Stimulated activated naive CD8-positive, alpha-beta T cell treated with anti-CD3 and anti-CD28 coated beads, Interleukin-15, amount 100 ng/mL, for 72 hours (primary cell): Measurements from ENCODE around the gene CPNE8.

Experiments used
- ATAC-seq: fragments of 150-1000 bp; cut with Tn5 transposase; 2 replicates; pipeline ENCODE4 v1.10.0; 2021; ENCODE audit warnings: mild to moderate bottlenecking, moderate library complexity
- DNase-seq, 2 donors: peaks; one replicate each; pipeline ENCODE4 v3.0.0; 2021 to 2022
- H3K27ac Mint-ChIP-seq, 2 donors: one replicate each; pipeline ENCODE4 v1.8.0; 2022; ENCODE audit warnings: mild to moderate bottlenecking in 2 of 2, mixed read lengths in 2 of 2, moderate library complexity in 2 of 2
- H3K27me3 Mint-ChIP-seq: one replicate; pipeline ENCODE4 v1.8.0; 2022; ENCODE audit warnings: mixed read lengths
- H3K4me1 Mint-ChIP-seq: one replicate; pipeline ENCODE4 v1.8.0; 2022; ENCODE audit warnings: mild to moderate bottlenecking, mixed read lengths
- H3K4me3 Mint-ChIP-seq, 2 donors: one replicate each; pipeline ENCODE4 v1.8.0; 2022; ENCODE audit warnings: mild to moderate bottlenecking in 2 of 2, mixed read lengths in 2 of 2, moderate library complexity in 1 of 2
- H3K9me3 Mint-ChIP-seq, 2 donors: one replicate each; pipeline ENCODE4 v1.8.0; 2022; ENCODE audit warnings: mixed read lengths in 2 of 2

CPNE8 gene

DNA sequence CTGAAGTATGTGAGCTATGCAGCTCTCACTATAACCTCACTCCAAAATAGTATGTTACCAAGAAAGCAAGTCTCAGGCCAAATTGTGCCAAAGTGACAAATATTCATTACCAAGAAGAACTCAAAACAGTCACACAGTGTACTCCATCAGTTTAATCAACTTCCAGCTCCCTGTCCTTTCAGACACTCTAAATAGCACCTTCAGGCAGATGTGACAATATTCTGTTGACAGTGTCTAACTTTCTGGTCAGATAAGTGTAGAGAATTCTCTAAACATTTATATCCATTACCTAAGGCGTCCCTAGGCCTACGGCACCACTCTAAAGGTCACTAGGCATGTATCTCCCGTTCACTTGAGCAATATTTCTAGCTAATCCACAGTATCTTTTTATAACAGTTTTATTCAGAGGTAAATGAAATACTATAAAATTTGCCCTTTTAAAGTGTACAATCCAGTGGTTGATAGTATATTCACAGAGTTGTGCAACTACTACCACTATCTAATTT is 21.7 kb downstream of the CPNE8 start:
- ATAC-seq: no peak
- no peaks in the 10 kb centered on the region for H3K4me1 Mint-ChIP-seq
- H3K27me3 Mint-ChIP-seq: no peaks in the 10 kb centered on the region
- no peaks in the 10 kb centered on the region for H3K9me3 Mint-ChIP-seq
- H3K27ac Mint-ChIP-seq: no peak overlapping the region
- no peak overlapping the region for H3K4me3 Mint-ChIP-seq
- no peak for DNase-seq

DNA sequence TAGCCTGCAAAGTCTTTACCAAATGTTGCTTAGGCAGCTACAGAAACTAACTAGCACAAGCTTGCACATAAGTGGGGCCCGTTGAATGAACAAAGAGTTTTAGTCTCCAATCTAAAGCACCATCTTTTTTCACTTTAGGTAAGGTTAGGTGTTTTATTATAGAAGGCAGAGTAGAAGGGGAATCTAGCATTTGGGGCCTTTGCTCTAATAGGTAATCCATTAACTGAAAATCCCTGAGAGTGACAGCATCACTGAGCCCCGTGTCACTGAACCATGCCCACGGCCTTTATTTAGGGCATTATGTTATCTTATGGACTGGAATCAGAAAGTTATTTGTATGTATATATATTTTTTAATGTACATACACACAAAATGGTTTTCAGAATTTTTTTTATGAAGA is 25.1 kb downstream of the CPNE8 start:
- H3K4me3 Mint-ChIP-seq: no peak overlapping the region
- H3K4me1 Mint-ChIP-seq: no peaks in the 10 kb centered on the region
- H3K27me3 Mint-ChIP-seq: no peaks in the 10 kb centered on the region
- DNase-seq: no peak
- ATAC-seq: no peak
- no peak overlapping the region for H3K27ac Mint-ChIP-seq
- peaks cover 0 to 5% of the 10 kb centered on the region in 2 donors for H3K9me3 Mint-ChIP-seq

GRCh38 chr12:38878986-38879385 is 26.4 kb downstream of the CPNE8 start:
- no peak overlapping the region for H3K27ac Mint-ChIP-seq
- no peak for DNase-seq

GRCh38 chr12:38878333-38878705 is 27.1 kb downstream of the CPNE8 start:
- Mint-ChIP-seq H3K27ac (no peak overlapping the region), H3K4me3 (no peak overlapping the region), H3K4me1 (no peaks in the 10 kb centered on the region), H3K27me3 (no peaks in the 10 kb centered on the region), H3K9me3 (peaks cover 0 to 5% of the 10 kb centered on the region in 2 donors)
- DNase-seq (no peak), ATAC-seq (no peak)

More at GRCh38 chr12:38878986-38879385, 26.4 kb downstream of the CPNE8 start:
- ATAC-seq: no peak
- H3K4me3 Mint-ChIP-seq: no peak overlapping the region
- peaks cover 0 to 5% of the 10 kb centered on the region in 2 donors for H3K9me3 Mint-ChIP-seq
- no peaks in the 10 kb centered on the region for H3K27me3 Mint-ChIP-seq
- H3K4me1 Mint-ChIP-seq: no peaks in the 10 kb centered on the region

DNA sequence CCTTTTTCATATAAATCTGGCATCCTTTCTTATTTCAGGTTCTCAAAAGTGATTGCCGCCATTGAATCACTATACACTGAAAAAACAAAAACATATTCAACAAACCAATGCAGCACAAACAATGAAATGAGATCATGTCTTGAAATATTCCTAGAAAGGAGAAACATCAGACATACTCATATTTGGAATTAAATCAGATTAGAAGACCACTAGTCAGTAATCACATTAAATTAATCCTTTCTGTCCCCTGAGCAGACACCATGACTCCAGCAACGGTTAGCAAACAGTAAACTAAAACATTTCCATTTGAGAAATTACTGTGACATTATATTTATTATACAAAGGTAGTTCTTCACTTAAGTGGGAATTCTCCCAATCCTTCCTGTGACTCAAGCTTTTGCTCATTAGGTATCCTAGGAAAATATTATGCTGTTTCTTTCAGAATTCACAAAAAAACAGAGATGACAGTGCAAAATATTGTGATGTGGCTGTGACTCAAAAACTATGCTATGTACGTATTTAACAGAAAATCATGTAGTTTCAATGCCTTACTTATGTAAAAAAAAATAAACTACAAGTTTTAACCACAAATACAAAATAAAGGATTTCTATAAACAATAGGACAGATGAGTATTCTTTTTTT is 29.7 kb downstream of the CPNE8 start:
- no peak overlapping the region for H3K4me3 Mint-ChIP-seq
- no peak for DNase-seq

GRCh38 chr12:38872561-38872960 is 32.8 kb downstream of the CPNE8 start:
- Mint-ChIP-seq H3K4me3 (no peak overlapping the region), H3K4me1 (no peaks in the 10 kb centered on the region), H3K27ac (no peak overlapping the region), H3K27me3 (no peaks in the 10 kb centered on the region), H3K9me3 (peaks cover 0 to 9% of the 10 kb centered on the region in 2 donors)
- DNase-seq (no peak), ATAC-seq (no peak)

More for the DNA sequence above, 29.7 kb downstream of the CPNE8 start:
- H3K9me3 Mint-ChIP-seq: peaks cover 0 to 10% of the 10 kb centered on the region in 2 donors
- ATAC-seq: no peak
- H3K27me3 Mint-ChIP-seq: no peaks in the 10 kb centered on the region
- no peak overlapping the region for H3K27ac Mint-ChIP-seq
- H3K4me1 Mint-ChIP-seq: no peaks in the 10 kb centered on the region

DNA sequence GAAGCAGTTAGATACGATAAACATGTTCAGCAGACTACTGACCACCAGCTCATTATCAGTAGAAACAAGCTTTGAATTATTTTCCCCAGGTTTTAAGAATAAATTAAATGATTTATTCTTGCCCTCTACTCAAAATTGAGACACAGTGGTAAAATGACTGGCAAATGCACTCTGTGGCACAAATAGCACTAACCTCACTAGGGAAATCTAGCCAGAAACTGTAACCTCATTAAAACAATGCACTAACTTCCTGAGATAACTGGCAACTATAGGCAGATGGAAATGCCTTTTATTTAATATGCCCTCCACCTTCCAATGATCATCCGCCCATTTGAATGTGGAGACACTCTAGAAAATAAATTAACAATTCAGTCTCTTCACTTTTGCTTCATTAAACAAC is 33.2 kb downstream of the CPNE8 start:
- no peak overlapping the region for H3K27ac Mint-ChIP-seq
- no peak for DNase-seq

DNA sequence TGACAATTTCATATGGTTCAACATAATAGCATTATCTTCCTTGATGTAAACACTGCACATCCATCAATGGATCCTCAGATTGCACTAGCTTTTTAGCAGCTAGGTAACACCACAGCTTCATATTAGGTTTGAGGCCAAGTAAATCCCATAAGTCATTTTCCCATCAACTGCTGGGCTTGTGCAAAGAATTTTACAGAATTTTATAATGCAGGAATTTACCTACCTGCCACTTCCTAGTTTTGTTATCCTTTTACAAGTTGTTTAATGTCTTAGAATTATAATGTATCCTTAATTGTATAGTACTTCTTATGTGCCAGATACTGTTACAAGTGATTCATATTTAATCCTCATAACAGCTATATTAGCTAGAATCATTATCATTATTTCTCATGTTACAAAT is 36.4 kb downstream of the CPNE8 start:
- Mint-ChIP-seq H3K4me1 (no peaks in the 10 kb centered on the region), H3K4me3 (no peak overlapping the region), H3K27ac (no peak overlapping the region), H3K9me3 (peaks cover 0 to 9% of the 10 kb centered on the region in 2 donors), H3K27me3 (no peaks in the 10 kb centered on the region)
- DNase-seq: no peak
- ATAC-seq: no peak

More for the DNA sequence above, 33.2 kb downstream of the CPNE8 start:
- H3K27me3 Mint-ChIP-seq: no peaks in the 10 kb centered on the region
- ATAC-seq: no peak
- H3K9me3 Mint-ChIP-seq: peaks cover 0 to 9% of the 10 kb centered on the region in 2 donors
- no peak overlapping the region for H3K4me3 Mint-ChIP-seq
- no peaks in the 10 kb centered on the region for H3K4me1 Mint-ChIP-seq

GRCh38 chr12:38850461-38850860 is 54.9 kb downstream of the CPNE8 start:
- H3K4me1 Mint-ChIP-seq: no peaks in the 10 kb centered on the region
- ATAC-seq (no peak), DNase-seq (no peak)
- no peaks in the 10 kb centered on the region for H3K27me3 Mint-ChIP-seq
- H3K27ac Mint-ChIP-seq: no peak overlapping the region
- H3K4me3 Mint-ChIP-seq: no peak overlapping the region
- H3K9me3 Mint-ChIP-seq: peaks cover 0 to 6% of the 10 kb centered on the region in 2 donors

DNA sequence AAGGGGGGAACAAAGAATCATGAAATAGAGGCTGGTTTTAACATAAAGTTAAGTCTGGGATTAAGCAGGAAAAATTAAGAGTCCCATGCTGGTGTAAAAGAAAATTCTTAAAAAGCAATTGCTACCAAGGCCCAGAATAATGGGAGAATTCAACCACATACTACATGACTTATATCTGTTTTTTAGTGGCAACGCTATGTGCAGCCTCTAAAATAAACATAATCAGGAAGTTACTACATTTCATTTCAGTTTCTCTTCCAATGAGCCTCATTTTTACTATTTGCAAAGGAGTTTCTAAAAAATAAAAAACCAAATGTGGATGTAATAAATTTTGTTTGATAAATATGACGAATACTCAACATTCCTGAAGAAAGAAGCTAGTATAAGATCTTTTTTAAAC is 58.1 kb downstream of the CPNE8 start:
- DNase-seq: no peak
- H3K4me3 Mint-ChIP-seq: no peak overlapping the region
- H3K27ac Mint-ChIP-seq: no peak overlapping the region
- ATAC-seq: no peak
- no peaks in the 10 kb centered on the region for H3K4me1 Mint-ChIP-seq
- peaks cover 0 to 6% of the 10 kb centered on the region in 2 donors for H3K9me3 Mint-ChIP-seq
- no peaks in the 10 kb centered on the region for H3K27me3 Mint-ChIP-seq

DNA sequence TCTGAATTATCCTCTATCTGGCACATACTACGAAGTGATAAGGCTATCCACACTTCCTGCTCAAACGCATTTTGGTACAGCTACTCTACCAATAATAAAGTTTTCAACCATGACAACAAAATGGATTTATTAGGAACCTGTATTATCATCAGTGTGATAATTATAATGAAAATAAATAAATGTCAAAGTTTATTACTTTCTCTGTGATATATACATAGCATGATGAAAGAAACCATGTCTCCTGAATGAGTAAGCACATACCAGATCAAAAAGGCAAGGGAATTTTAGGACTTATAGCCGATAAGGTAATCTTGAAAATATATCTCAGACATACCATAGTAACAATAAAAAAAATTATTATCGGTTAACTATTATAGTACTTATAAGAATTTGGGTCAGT is 61.1 kb downstream of the CPNE8 start:
- DNase-seq (no peak), ATAC-seq (no peak)
- Mint-ChIP-seq H3K27me3 (no peaks in the 10 kb centered on the region), H3K4me3 (no peak overlapping the region), H3K4me1 (no peaks in the 10 kb centered on the region), H3K27ac (no peak overlapping the region), H3K9me3 (no peaks in the 10 kb centered on the region)

- DNase-seq (no peak), ATAC-seq (no peak)
- Mint-ChIP-seq H3K4me3 (no peak overlapping the region), H3K4me1 (no peaks in the 10 kb centered on the region), H3K9me3 (peaks cover 8 to 13% of the 10 kb centered on the region in 2 donors), H3K27me3 (no peaks in the 10 kb centered on the region), H3K27ac (no peak overlapping the region)
Measured at GRCh38 chr12:38838056-38838850, 67.1 kb downstream of the CPNE8 start.

- peak overlapping the region in 1 of 2 donors; percentile 15 for H3K27ac Mint-ChIP-seq
- no peaks in the 10 kb centered on the region for H3K27me3 Mint-ChIP-seq
- H3K9me3 Mint-ChIP-seq: peaks cover 8 to 12% of the 10 kb centered on the region in 2 donors
- no peaks in the 10 kb centered on the region for H3K4me1 Mint-ChIP-seq
- H3K4me3 Mint-ChIP-seq: no peak overlapping the region
- ATAC-seq: no peak
- no peak for DNase-seq
Measured at GRCh38 chr12:38831715-38832114, 73.7 kb downstream of the CPNE8 start.

DNA sequence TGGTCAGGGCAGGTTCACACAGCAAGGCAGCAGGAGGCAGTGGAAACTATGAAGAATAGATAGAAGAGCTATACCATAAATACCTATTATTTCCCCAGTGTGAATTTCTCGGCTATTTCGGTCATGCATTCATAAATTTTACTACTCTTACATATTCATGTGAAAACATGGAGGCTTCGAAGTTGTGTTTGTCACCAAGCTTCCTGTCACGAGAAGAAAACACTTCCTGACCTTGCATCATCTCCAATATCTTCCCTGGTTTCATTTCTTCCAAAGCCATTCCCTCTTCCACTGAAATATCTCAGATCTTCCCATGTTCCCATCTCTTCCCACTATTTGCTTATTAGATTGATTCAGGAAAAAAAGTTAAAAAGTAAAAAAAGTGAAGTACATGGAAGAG is 80.4 kb downstream of the CPNE8 start:
- Mint-ChIP-seq H3K4me3 (no peak overlapping the region), H3K9me3 (no peaks in the 10 kb centered on the region)
- no peak for DNase-seq

GRCh38 chr12:38823738-38824137 is 81.7 kb downstream of the CPNE8 start:
- DNase-seq: no peak
- H3K9me3 Mint-ChIP-seq: no peaks in the 10 kb centered on the region
- no peaks in the 10 kb centered on the region for H3K27me3 Mint-ChIP-seq
- no peaks in the 10 kb centered on the region for H3K4me1 Mint-ChIP-seq
- H3K27ac Mint-ChIP-seq: no peak overlapping the region
- ATAC-seq: no peak
- no peak overlapping the region for H3K4me3 Mint-ChIP-seq

More for the DNA sequence above, 80.4 kb downstream of the CPNE8 start:
- Mint-ChIP-seq H3K4me1 (no peaks in the 10 kb centered on the region), H3K27ac (no peak overlapping the region), H3K27me3 (no peaks in the 10 kb centered on the region)
- ATAC-seq: no peak

DNA sequence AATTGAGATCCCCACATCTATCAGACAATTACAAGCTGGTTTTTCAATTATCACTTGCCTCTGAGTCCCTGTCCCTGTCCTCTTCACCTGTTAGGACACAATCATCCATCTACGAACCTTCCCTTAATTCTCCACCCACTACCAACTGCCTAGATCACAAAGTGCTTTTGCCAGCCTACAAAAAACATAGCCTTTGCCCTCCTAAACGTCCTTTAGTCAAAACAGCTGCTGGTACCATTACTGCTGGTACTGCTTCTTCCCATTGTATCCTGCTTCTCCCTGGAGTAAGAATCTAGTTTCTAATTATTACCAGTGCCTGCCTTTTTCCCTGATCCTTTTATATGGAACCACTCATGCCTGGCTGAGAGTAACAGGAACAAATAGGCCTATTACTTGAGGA is 82.1 kb downstream of the CPNE8 start:
- Mint-ChIP-seq H3K27ac (peak overlapping the region in 1 of 2 donors; percentile 42), H3K27me3 (no peaks in the 10 kb centered on the region), H3K4me3 (no peak overlapping the region), H3K4me1 (no peaks in the 10 kb centered on the region), H3K9me3 (no peaks in the 10 kb centered on the region)
- DNase-seq: no peak
- no peak for ATAC-seq
